Left forelimb (tissue), 1 donor: Measurements from ENCODE around the gene HMGN3.

Experiments
- DNase-seq: peaks from one replicate; pipeline ENCODE4 v3.0.0-alpha.2; 2018; ENCODE audit warnings: low spot score

The HMGN3 gene

GRCh38 chr6:79184641-79185040 lies 49.8 kb downstream of the HMGN3 start:
- DNase-seq = no peak

- no peak for DNase-seq
Observed at GRCh38 chr6:79184086-79184485, 50.4 kb downstream of the HMGN3 start.

GRCh38 chr6:79180052-79180451 lies 54.4 kb downstream of the HMGN3 start:
- DNase-seq = no peak

GRCh38 chr6:79173378-79173777 lies 61.1 kb downstream of the HMGN3 start:
- DNase-seq = no peak

- no peak for DNase-seq
Observed at GRCh38 chr6:79170959-79171358, 63.5 kb downstream of the HMGN3 start.

- DNase-seq = no peak
Observed at GRCh38 chr6:79170431-79170830, 64.1 kb downstream of the HMGN3 start.

- no peak for DNase-seq
Observed at GRCh38 chr6:79168695-79168980, 65.8 kb downstream of the HMGN3 start.

GRCh38 chr6:79167931-79168694 lies 66.4 kb downstream of the HMGN3 start:
- no peak for DNase-seq

- DNase-seq = no peak
Observed at GRCh38 chr6:79159846-79160245, 74.6 kb downstream of the HMGN3 start.

GRCh38 chr6:79158856-79159516 lies 75.5 kb downstream of the HMGN3 start:
- DNase-seq = no peak

- DNase-seq = no peak
Observed at GRCh38 chr6:79157961-79158644, 76.4 kb downstream of the HMGN3 start.

- no peak for DNase-seq
Observed at GRCh38 chr6:79152269-79152737, 82.2 kb downstream of the HMGN3 start.
